22Rv1 (cell line): ENCODE measurements around the gene RPS19BP1.

Source experiments
- ZFX ChIP-seq: fragments of 450-650 bp; IDR thresholded peaks from 2 replicates; pipeline ENCODE4 v1.6.1; 2017; ENCODE audit warnings: antibody characterized with exemption, borderline replicate concordance
- TF ChIP-seq, protein P1 (sequence below): fragments of 450-650 bp; IDR thresholded peaks from 2 replicates; pipeline ENCODE4 v1.5.1; 2017; ENCODE audit warnings: mild to moderate bottlenecking

- TF ChIP-seq, protein P1, sequence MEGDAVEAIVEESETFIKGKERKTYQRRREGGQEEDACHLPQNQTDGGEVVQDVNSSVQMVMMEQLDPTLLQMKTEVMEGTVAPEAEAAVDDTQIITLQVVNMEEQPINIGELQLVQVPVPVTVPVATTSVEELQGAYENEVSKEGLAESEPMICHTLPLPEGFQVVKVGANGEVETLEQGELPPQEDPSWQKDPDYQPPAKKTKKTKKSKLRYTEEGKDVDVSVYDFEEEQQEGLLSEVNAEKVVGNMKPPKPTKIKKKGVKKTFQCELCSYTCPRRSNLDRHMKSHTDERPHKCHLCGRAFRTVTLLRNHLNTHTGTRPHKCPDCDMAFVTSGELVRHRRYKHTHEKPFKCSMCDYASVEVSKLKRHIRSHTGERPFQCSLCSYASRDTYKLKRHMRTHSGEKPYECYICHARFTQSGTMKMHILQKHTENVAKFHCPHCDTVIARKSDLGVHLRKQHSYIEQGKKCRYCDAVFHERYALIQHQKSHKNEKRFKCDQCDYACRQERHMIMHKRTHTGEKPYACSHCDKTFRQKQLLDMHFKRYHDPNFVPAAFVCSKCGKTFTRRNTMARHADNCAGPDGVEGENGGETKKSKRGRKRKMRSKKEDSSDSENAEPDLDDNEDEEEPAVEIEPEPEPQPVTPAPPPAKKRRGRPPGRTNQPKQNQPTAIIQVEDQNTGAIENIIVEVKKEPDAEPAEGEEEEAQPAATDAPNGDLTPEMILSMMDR = no peak
- no peak for TF ChIP-seq ZFX
These were observed 45.4 kb upstream of the RPS19BP1 start for GRCh38 chr22:39577900-39578299.
